H9 (cell line): Measurements from ENCODE around the gene TMEM221. TPM values are rescaled to one million over a fixed set of nuclear protein-coding genes. Genes with fewer than 3 reads are reported as not detected.

Experiments used
- DNase-seq: peaks from one replicate; pipeline ENCODE4 v3.0.0-alpha.2; 2017
- H2AFZ ChIP-seq: one replicate; pipeline ENCODE4 v1.6.1; 2013; ENCODE audit warnings: mild to moderate bottlenecking, low read length, control low read depth, moderate library complexity
- H2AK5ac ChIP-seq: 2 replicates; pipeline ENCODE4 v1.6.1; 2013; ENCODE audit warnings: low read length, control low read depth, mixed read lengths; ENCODE audit not compliant: insufficient read length
- H2BK120ac ChIP-seq: one replicate; pipeline ENCODE4 v1.6.1; 2013; ENCODE audit warnings: low read depth, mild to moderate bottlenecking, low read length, control low read depth, inconsistent platforms; ENCODE audit not compliant: poor library complexity, severe bottlenecking
- H2BK12ac ChIP-seq: 2 replicates; pipeline ENCODE4 v1.6.1; 2013; ENCODE audit warnings: low read length, control low read depth, mixed read lengths, low read depth; ENCODE audit not compliant: insufficient read length
- H2BK15ac ChIP-seq: 2 replicates; pipeline ENCODE4 v1.6.1; 2013; ENCODE audit warnings: low read depth, low read length, control low read depth
- H2BK20ac ChIP-seq: one replicate; pipeline ENCODE4 v1.6.1; 2013; ENCODE audit warnings: low read depth, mild to moderate bottlenecking, low read length, control low read depth, inconsistent platforms; ENCODE audit not compliant: poor library complexity, severe bottlenecking
- H2BK5ac ChIP-seq: 2 replicates; pipeline ENCODE4 v1.6.1; 2013; ENCODE audit warnings: low read length, control low read depth, mixed read lengths; ENCODE audit not compliant: insufficient read length
- H3K14ac ChIP-seq: 2 replicates; pipeline ENCODE4 v1.6.1; 2013; ENCODE audit warnings: low read length, control low read depth; ENCODE audit not compliant: insufficient read depth
- H3K18ac ChIP-seq: 2 replicates; pipeline ENCODE4 v1.6.1; 2013; ENCODE audit warnings: low read depth, mild to moderate bottlenecking, mixed read lengths, low read length, control low read depth; ENCODE audit not compliant: insufficient read length
- H3K23ac ChIP-seq: 2 replicates; pipeline ENCODE4 v1.6.1; 2013; ENCODE audit warnings: low read length, control low read depth, mixed read lengths, low read depth; ENCODE audit not compliant: insufficient read length
- H3K23me2 ChIP-seq: 2 replicates; pipeline ENCODE4 v1.6.1; 2013; ENCODE audit warnings: low read depth, mild to moderate bottlenecking, mixed read lengths, low read length, control low read depth; ENCODE audit not compliant: insufficient read length, poor library complexity, severe bottlenecking
- H3K27ac ChIP-seq: 2 replicates; pipeline ENCODE4 v1.5.1; 2013; ENCODE audit warnings: low read length, control low read depth, mixed read lengths, low read depth; ENCODE audit not compliant: insufficient read length
- H3K27me3 ChIP-seq: 2 replicates; pipeline ENCODE4 v1.6.1; 2013; ENCODE audit warnings: low read length, control low read depth, inconsistent platforms; ENCODE audit not compliant: insufficient read depth
- H3K4ac ChIP-seq: 2 replicates; pipeline ENCODE4 v1.6.1; 2013; ENCODE audit warnings: low read depth, mild to moderate bottlenecking, control low read depth, inconsistent platforms, low read length, moderate library complexity
- H3K4me1 ChIP-seq: 2 replicates; pipeline ENCODE4 v1.6.1; 2013; ENCODE audit warnings: low read length, control low read depth, inconsistent platforms; ENCODE audit not compliant: insufficient read depth
- H3K4me2 ChIP-seq: 2 replicates; pipeline ENCODE4 v1.6.1; 2013; ENCODE audit warnings: low read length, control low read depth, mixed read lengths; ENCODE audit not compliant: insufficient read length, insufficient read depth
- H3K56ac ChIP-seq: 2 replicates; pipeline ENCODE4 v1.6.1; 2013; ENCODE audit warnings: low read depth, mild to moderate bottlenecking, mixed read lengths, low read length, control low read depth; ENCODE audit not compliant: insufficient read length
- H3K79me1 ChIP-seq: 2 replicates; pipeline ENCODE4 v1.6.1; 2013; ENCODE audit warnings: low read depth, mild to moderate bottlenecking, moderate library complexity, low read length, control low read depth, inconsistent platforms; ENCODE audit not compliant: insufficient read depth, poor library complexity, severe bottlenecking
- H3K79me2 ChIP-seq: 2 replicates; pipeline ENCODE4 v1.6.1; 2013; ENCODE audit warnings: low read length, control low read depth, inconsistent platforms; ENCODE audit not compliant: insufficient read depth
- H3K9ac ChIP-seq: 2 replicates; pipeline ENCODE4 v1.6.1; 2013; ENCODE audit warnings: low read length, control low read depth, mixed read lengths; ENCODE audit not compliant: insufficient read length; ENCODE audit errors: extremely low read depth
- H3K9me3 ChIP-seq: one replicate; pipeline ENCODE4 v1.6.1; 2013; ENCODE audit warnings: low read depth, low read length, inconsistent platforms; ENCODE audit not compliant: control insufficient read depth
- H3T11ph ChIP-seq: one replicate; pipeline ENCODE4 v1.6.1; 2013; ENCODE audit warnings: mild to moderate bottlenecking, low read length, control low read depth, inconsistent platforms
- H4K20me1 ChIP-seq: one replicate; pipeline ENCODE4 v1.6.1; 2013; ENCODE audit not compliant: control insufficient read depth, insufficient read length, insufficient read depth
- H4K5ac ChIP-seq: 2 replicates; pipeline ENCODE4 v1.6.1; 2013; ENCODE audit warnings: low read depth, mild to moderate bottlenecking, mixed read lengths, low read length, control low read depth; ENCODE audit not compliant: insufficient read length
- H4K8ac ChIP-seq: replicated peaks from 2 replicates; pipeline ENCODE4 v1.6.1; 2013; ENCODE audit warnings: low read length, control low read depth, mixed read lengths, low read depth; ENCODE audit not compliant: insufficient read length
- H4K91ac ChIP-seq: 2 replicates; pipeline ENCODE4 v1.6.1; 2013; ENCODE audit warnings: low read depth, mild to moderate bottlenecking, moderate library complexity, mixed read lengths, low read length, control low read depth; ENCODE audit not compliant: insufficient read length
- H3K27ac Mint-ChIP-seq, 3 experiments: 2 replicates in 2 of 3; 3 replicates in 1 of 3; pipeline ENCODE4 v1.8.0; 2020 to 2021; ENCODE audit warnings: mixed read lengths in 3 of 3, mild to moderate bottlenecking in 1 of 3, moderate library complexity in 1 of 3
- H3K27me3 Mint-ChIP-seq: 2 replicates; pipeline ENCODE4 v1.8.0; 2021; ENCODE audit warnings: low read depth, mild to moderate bottlenecking, moderate library complexity, mixed read lengths
- H3K36me3 Mint-ChIP-seq, 3 experiments: 2 replicates in 2 of 3; 3 replicates in 1 of 3; pipeline ENCODE4 v1.8.0; 2020 to 2021; ENCODE audit warnings: low read depth in 3 of 3, mixed read lengths in 3 of 3; ENCODE audit not compliant: insufficient read depth in 1 of 3
- H3K4me1 Mint-ChIP-seq, 2 experiments: 2 replicates each; pipeline ENCODE4 v1.8.0; 2020; ENCODE audit warnings: mixed read lengths in 2 of 2
- H3K4me3 Mint-ChIP-seq, 2 experiments: 2 replicates in 1 of 2; 3 replicates in 1 of 2; pipeline ENCODE4 v1.8.0; 2020 to 2021; ENCODE audit warnings: mild to moderate bottlenecking in 2 of 2, mixed read lengths in 2 of 2, moderate library complexity in 1 of 2
- H3K9me3 Mint-ChIP-seq, 2 experiments: 2 replicates in 1 of 2; 3 replicates in 1 of 2; pipeline ENCODE4 v1.8.0; 2020; ENCODE audit warnings: mild to moderate bottlenecking in 2 of 2, mixed read lengths in 2 of 2, moderate library complexity in 1 of 2
- CTCF ChIP-seq: fragments of 200-600 bp; sonication (generic); conservative IDR thresholded peaks from 3 replicates; pipeline ENCODE4 v1.8.0; 2021; ENCODE audit warnings: antibody characterized with exemption, mild to moderate bottlenecking
- WGBS: extraction: QIAGEN DNeasy Blood & Tissue Kit; methylation state at CpG from one replicate; pipeline ENCODE4 v1.1.7; 2013; ENCODE audit warnings: missing lambda C conversion rate, low lambda C conversion rate, mixed read lengths; ENCODE audit not compliant: insufficient read length; ENCODE audit errors: extremely low coverage; 5-methylcytosine and 5-hydroxymethylcytosine counted together
- total RNA-seq: library from RNA; stranded (reverse); gene quantifications from 2 replicates; pipeline ENCODE4 v1.2.1, GENCODE V29; 2021

The TMEM221 gene
- total RNA-seq, 1 experiment from 2014 or later, result 1.4 TPM

GRCh38 chr19:17385878-17386611, 62.4 kb downstream of the TMEM221 start:
- Mint-ChIP-seq H3K27ac (no peak overlapping the region), H3K36me3 (peaks cover 0 to under 1% (median 0%) of the 10 kb centered on the region in 3 experiments; a peak in 1 of 7 replicates), H3K4me1 (peaks cover 6 to 8% of the 10 kb centered on the region in 2 experiments), H3K9me3 (peaks cover 9 to 11% of the 10 kb centered on the region in 2 experiments), H3K4me3 (no peak overlapping the region), H3K27me3 (peaks cover 22% of the 10 kb centered on the region)
- H4K20me1 ChIP-seq, result no peaks in the 10 kb centered on the region
- no peak overlapping the region for H3K14ac ChIP-seq
- H3K23ac ChIP-seq, result no peak overlapping the region
- H2BK120ac ChIP-seq, result no peak overlapping the region
- H2AFZ ChIP-seq, result no peak overlapping the region
- H3K18ac ChIP-seq, result no peak overlapping the region
- WGBS, result no CpG with 5 or more reads among the region's 20 CpGs
- no peak overlapping the region for H3T11ph ChIP-seq
- H2AK5ac ChIP-seq, result no peak overlapping the region
- peak; percentile 95 for TF ChIP-seq CTCF
- H3K9ac ChIP-seq, result no peak overlapping the region
- H2BK5ac ChIP-seq, result no peak overlapping the region
- no peak overlapping the region for H4K5ac ChIP-seq
- H3K79me1 ChIP-seq, result no peaks in the 10 kb centered on the region
- H3K79me2 ChIP-seq, result no peaks in the 10 kb centered on the region
- no peak overlapping the region for H3K56ac ChIP-seq
- H3K23me2 ChIP-seq, result peaks cover 7% of the 10 kb centered on the region
- H3K9me3 ChIP-seq, result no peaks in the 10 kb centered on the region
- H3K27me3 ChIP-seq, result no peaks in the 10 kb centered on the region
- H4K91ac ChIP-seq, result no peak overlapping the region
- no peak overlapping the region for H3K4me2 ChIP-seq
- H3K27ac ChIP-seq, result no peak overlapping the region
- no peak overlapping the region for H3K4ac ChIP-seq
- H3K4me1 ChIP-seq, result no peaks in the 10 kb centered on the region; the same call in 1 of the 2 replicates
- no peak overlapping the region for H2BK15ac ChIP-seq
- H2BK12ac ChIP-seq, result no peak overlapping the region
- no peak overlapping the region for H4K8ac ChIP-seq
- H2BK20ac ChIP-seq, result no peak overlapping the region
- peak; percentile 89 for DNase-seq

Other genes starting within 250 kb of the TMEM221 start
- 14.8 and 16.2 TPM in 2 replicates for gene USE1, start 233.3 kb downstream of the TMEM221 start, total RNA-seq
- 25.7 and 26.4 TPM in 2 replicates for gene OCEL1, start 222.4 kb downstream of the TMEM221 start, total RNA-seq
- gene NR2F6, start 202.7 kb downstream of the TMEM221 start, total RNA-seq, result 134 and 137 TPM in 2 replicates
- 6.4 and 6.7 TPM in 2 replicates for gene USHBP1, start 183.9 kb downstream of the TMEM221 start, total RNA-seq
- 125 and 130 TPM in 2 replicates for gene BABAM1, start 181.2 kb downstream of the TMEM221 start, total RNA-seq
- 15.0 and 16.5 TPM in 2 replicates for gene ANKLE1, start 166.8 kb downstream of the TMEM221 start, total RNA-seq
- gene ABHD8, start 145.2 kb downstream of the TMEM221 start, total RNA-seq, result 11.7 and 12.8 TPM in 2 replicates
- gene MRPL34, start 142.8 kb downstream of the TMEM221 start, total RNA-seq, result 84.6 and 93.6 TPM in 2 replicates
- gene DDA1, start 139.1 kb downstream of the TMEM221 start, total RNA-seq, result 42.3 and 45.7 TPM in 2 replicates
- gene ANO8, start 113.8 kb downstream of the TMEM221 start, total RNA-seq, result 18.9 and 21.9 TPM in 2 replicates
- gene GTPBP3, start 111.1 kb downstream of the TMEM221 start, total RNA-seq, result 62.9 and 71.3 TPM in 2 replicates
- not detected in 2 replicates for gene PLVAP, start 71.3 kb downstream of the TMEM221 start, total RNA-seq
- 0.68 and 0.75 TPM in 2 replicates for gene CCDC194, start 54.5 kb downstream of the TMEM221 start, total RNA-seq
- 60.7 and 63.3 TPM in 2 replicates for gene BST2, start 43.0 kb downstream of the TMEM221 start, total RNA-seq
- 49.7 and 50.4 TPM in 2 replicates for gene MVB12A, start 28.6 kb downstream of the TMEM221 start, total RNA-seq
- not detected in 2 replicates for gene NXNL1, start 12.3 kb upstream of the TMEM221 start, total RNA-seq
- gene SLC27A1, start 21.9 kb upstream of the TMEM221 start, total RNA-seq, result 6.3 and 6.4 TPM in 2 replicates
- 73.1 and 76.0 TPM in 2 replicates for gene PGLS, start 63.0 kb upstream of the TMEM221 start, total RNA-seq
- gene COLGALT1, start 107.0 kb upstream of the TMEM221 start, total RNA-seq, result 45.3 and 48.5 TPM in 2 replicates
- gene UNC13A, start 239.7 kb upstream of the TMEM221 start, total RNA-seq, result 21.6 and 22.2 TPM in 2 replicates